GM21360 (cell line): Measurements from ENCODE around the gene HOXB2.
"Not testable (repeated sequence)": the region's sequence is repeated elsewhere in the genome, so short reads cannot be mapped to it uniquely, and the experiment has no call there.

Source experiments
- ATAC-seq: cut with Tn5 transposase; IDR thresholded peaks from one replicate; pipeline ENCODE4 v1.9.1; 2021; ENCODE audit warnings: mild to moderate bottlenecking, moderate library complexity; ENCODE audit not compliant: unreplicated experiment

HOXB2 gene

GRCh38 chr17:48542114-48542656, 2.7 kb downstream of the HOXB2 start:
- no peak for ATAC-seq

GRCh38 chr17:48541577-48542113, 3.3 kb downstream of the HOXB2 start:
- no peak for ATAC-seq

- no peak for ATAC-seq
Measured at GRCh38 chr17:48541036-48541576, 3.8 kb downstream of the HOXB2 start.

- ATAC-seq = no peak
Measured at GRCh38 chr17:48540213-48540612, 4.7 kb downstream of the HOXB2 start.

GRCh38 chr17:48539177-48539576, 5.7 kb downstream of the HOXB2 start:
- ATAC-seq = no peak

GRCh38 chr17:48537316-48537715, 7.6 kb downstream of the HOXB2 start:
- no peak for ATAC-seq

- not testable (repeated sequence) for ATAC-seq
Measured at GRCh38 chr17:48535793-48536559, 8.9 kb downstream of the HOXB2 start.

GRCh38 chr17:48532261-48532660, 12.6 kb downstream of the HOXB2 start:
- ATAC-seq = no peak

GRCh38 chr17:48530887-48531272, 14.0 kb downstream of the HOXB2 start, which contains the start of gene HOXB1:
HOXB1 (minus strand) TSS chr17:48531011; CDS start chr17:48530904, 107 bp downstream.
- ATAC-seq = no peak

- no peak for ATAC-seq
Measured at GRCh38 chr17:48530208-48530886, 14.6 kb downstream of the HOXB2 start.

- ATAC-seq = no peak
Measured at GRCh38 chr17:48529683-48530009, 15.3 kb downstream of the HOXB2 start.

GRCh38 chr17:48528936-48529682, 15.8 kb downstream of the HOXB2 start:
- ATAC-seq = no peak

- ATAC-seq = no peak
Measured at GRCh38 chr17:48528153-48528935, 16.6 kb downstream of the HOXB2 start.

GRCh38 chr17:48527547-48527932, 17.4 kb downstream of the HOXB2 start:
- ATAC-seq = no peak

GRCh38 chr17:48526608-48527546, 18.0 kb downstream of the HOXB2 start:
- no peak for ATAC-seq

GRCh38 chr17:48523010-48523409, 21.9 kb downstream of the HOXB2 start:
- ATAC-seq = no peak

GRCh38 chr17:48522031-48522653, 22.8 kb downstream of the HOXB2 start:
- no peak for ATAC-seq

GRCh38 chr17:48520631-48521079, 24.3 kb downstream of the HOXB2 start:
- no peak for ATAC-seq

- ATAC-seq = no peak
Measured at GRCh38 chr17:48519427-48519826, 25.5 kb downstream of the HOXB2 start.
